GM12874 (cell line): ENCODE data around the gene SMAP2.
A peak's percentile ranks its signal among the peaks of the same experiment; 100 is the strongest.

ENCODE experiments used
- CTCF ChIP-seq: IDR thresholded peaks from 2 replicates; pipeline ENCODE4 v1.5.1; 2011; ENCODE audit warnings: low read depth, mild to moderate bottlenecking, control low read depth, low read length, moderate library complexity; ENCODE audit not compliant: insufficient read depth

Gene SMAP2

GRCh38 chr1:40361637-40362036, 11.9 kb upstream of the SMAP2 start:
- no peak for TF ChIP-seq CTCF

GRCh38 chr1:40362199-40362598, 11.3 kb upstream of the SMAP2 start:
- TF ChIP-seq CTCF: no peak

DNA sequence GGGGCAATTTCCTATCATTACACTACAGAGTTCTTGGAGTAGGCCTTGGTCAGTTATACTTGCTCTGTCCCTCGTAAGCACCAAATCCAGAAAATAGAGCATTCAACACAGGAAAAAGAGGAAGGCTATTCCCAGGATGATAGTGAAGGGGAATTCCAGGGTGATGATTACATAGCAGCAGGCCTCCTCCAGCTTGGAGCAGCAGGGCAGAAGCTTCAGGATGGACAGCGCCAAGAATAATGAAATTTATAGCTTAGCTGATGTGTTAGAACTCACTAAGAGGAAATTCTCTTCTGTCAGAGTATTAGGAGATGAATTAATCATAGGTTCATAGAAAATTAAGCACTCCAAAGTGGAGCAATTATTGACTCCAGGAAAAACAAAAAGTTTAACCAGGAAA, 10.8 kb upstream of the SMAP2 start:
- no peak for TF ChIP-seq CTCF

DNA sequence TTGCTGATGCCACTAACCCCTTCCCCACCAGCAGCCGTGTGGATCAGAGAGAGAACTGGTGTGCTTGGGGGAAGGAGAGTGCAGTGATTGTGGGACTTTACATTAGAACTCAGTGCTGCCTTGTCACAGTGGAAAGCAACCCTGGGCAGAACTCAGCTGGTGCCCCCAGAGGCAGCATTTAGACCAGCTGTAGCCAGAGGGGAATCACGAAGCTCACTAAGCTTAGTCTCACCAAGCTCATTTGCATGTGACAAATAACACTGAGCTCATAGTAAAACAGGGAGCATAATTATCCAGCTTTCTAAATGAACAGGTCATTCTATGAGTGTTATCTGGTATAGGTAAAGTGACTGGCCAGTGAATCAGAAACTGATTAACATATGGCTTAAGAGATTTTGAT, 9.8 kb upstream of the SMAP2 start:
- peak; percentile 50; the same call in 1 of the 2 replicates for TF ChIP-seq CTCF

DNA sequence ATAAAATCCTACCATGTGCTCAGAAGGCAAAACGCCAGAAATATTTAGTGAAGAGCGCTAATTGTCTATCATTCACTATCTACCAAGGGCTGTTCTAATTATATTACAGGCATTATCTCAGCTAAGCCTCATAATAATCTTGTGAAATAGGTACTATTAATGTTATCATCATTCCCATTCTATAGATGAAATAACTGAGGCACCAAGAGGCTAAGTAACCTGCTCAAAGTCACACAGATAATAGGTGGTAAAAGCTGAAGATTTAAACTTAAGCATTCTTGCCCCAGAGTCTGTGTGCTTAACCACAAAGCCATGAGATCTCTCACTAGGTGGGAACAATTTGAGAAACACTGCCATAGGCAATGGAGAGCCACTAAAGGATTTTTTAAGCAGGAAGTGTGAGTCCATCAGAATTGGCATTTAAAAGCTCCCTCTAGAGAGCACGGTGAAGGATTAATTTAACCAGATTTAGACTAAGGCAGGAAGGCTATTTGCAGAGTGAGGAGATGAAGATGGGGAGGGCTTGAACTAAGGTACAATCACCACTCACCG, 1.7 kb upstream of the SMAP2 start:
- no peak for TF ChIP-seq CTCF

DNA sequence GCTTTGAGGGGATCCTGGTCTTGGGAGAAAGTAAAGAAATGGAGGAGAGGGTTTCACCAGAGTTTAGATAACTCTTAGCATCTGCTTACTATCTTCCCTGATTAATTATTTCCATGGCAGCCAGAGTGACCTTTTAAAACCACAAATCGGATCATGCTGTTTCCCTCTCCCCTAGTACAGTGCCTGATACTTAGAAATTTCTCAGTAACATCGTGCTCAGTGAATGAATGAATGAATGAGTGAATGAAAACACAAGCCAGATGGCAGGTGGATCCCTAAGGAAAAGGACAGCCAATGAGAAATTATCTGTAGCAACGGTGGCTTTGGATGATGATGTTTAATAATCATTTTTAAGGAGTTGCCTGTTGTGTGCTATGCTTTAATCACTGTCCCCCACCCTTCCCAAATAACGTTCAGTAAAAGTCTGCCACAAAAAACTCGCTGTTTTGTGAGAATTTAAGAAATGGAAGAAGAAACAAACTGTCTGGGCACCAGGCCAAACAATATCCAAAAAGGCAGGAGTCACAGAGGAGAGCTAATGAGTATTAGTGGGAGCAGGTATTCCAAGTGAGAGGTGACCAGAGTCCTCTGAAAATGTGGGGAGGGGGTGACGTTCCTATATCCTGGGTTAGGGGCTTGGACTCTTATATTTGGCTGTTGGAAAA, 737 bp upstream of the SMAP2 start:
- TF ChIP-seq CTCF: no peak

- no peak for TF ChIP-seq CTCF
These were observed 4.0 kb downstream of the SMAP2 start for GRCh38 chr1:40377512-40377911.
